GM21515 (cell line): ENCODE results near the gene CDADC1.
"Not testable (repeated sequence)": the region's sequence is repeated elsewhere in the genome, so short reads cannot be mapped to it uniquely, and the experiment has no call there.

Source experiments
- ATAC-seq: cut with Tn5 transposase; IDR thresholded peaks from one replicate; pipeline ENCODE4 v1.9.1; 2021; ENCODE audit not compliant: unreplicated experiment

Gene CDADC1

GRCh38 chr13:49310251-49310650, 62.5 kb downstream of the CDADC1 start:
- no peak for ATAC-seq

GRCh38 chr13:49311816-49312215, 64.1 kb downstream of the CDADC1 start:
- no peak for ATAC-seq

DNA sequence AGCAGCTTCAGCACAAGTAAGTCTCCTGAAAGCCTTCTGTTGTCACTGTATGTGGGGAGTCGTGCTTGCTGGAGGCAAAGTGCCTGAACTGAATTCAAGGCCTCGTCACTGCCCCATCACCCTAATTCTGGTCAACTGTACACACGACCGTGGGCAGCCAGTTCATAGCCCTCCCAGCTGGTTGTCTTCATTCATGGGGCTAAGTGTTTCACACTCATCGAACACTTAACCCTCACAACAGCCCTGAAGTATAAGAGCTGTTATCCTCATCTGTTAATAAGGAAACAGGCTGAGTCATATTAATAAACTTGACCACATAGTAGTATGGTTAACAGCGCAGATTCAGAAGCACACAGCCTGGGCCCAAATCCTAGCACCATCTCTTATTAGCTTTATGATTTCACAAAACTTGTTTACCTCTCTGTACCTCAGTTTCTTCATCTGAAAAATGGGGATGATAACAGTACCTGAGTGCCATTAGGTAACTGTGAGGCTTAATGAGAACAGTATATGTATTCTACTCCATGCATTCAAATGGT, 66.7 kb downstream of the CDADC1 start:
- ATAC-seq, result no peak

GRCh38 chr13:49315036-49315565, 67.4 kb downstream of the CDADC1 start:
- no peak for ATAC-seq

- no peak for ATAC-seq
Observed at GRCh38 chr13:49315756-49316482, 68.2 kb downstream of the CDADC1 start.

DNA sequence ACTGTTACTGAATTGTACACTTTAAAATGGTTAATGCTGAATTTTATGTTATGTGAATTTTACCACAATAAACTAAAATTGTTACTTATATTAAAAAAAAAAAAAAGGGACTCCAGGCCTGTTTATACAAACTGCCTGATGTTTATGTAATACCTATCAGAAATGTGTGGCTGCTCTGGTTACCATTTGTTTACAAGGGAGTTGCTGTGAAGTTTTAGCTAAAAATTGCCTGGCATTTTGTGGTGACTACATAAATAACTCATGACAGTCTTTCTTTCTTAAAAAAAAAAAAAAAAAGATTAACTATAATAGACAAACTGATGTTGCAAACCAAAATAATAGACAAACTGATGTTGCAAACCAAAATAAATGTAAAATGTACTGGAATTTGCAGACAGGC, 71.8 kb downstream of the CDADC1 start:
- no peak for ATAC-seq

GRCh38 chr13:49319951-49320350, 72.2 kb downstream of the CDADC1 start:
- no peak for ATAC-seq

DNA sequence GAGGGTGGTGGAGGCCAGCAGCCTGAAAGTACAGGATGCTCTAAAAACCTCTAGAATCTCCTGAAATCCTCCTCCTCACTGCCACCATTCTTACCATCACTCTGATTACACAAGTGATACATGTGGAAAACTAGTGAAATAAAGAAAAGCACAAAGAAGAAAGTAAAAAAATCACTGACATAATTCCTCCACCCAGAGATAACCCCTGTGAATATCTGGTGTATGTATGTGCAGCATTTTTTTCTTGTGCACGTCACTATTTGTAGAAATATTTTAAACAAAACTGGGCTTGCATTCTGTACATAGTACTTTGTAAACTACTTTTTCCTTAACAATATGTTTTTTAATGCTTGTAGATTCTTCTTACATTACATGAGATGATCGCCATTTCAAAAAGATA, 73.2 kb downstream of the CDADC1 start:
- ATAC-seq, result no peak

- ATAC-seq, result no peak
Observed at GRCh38 chr13:49322702-49323101, 75.0 kb downstream of the CDADC1 start.

- no peak for ATAC-seq
Observed at GRCh38 chr13:49323344-49323743, 75.6 kb downstream of the CDADC1 start.

GRCh38 chr13:49326222-49326917, 78.6 kb downstream of the CDADC1 start:
- no peak for ATAC-seq

- not testable (repeated sequence) for ATAC-seq
Observed at GRCh38 chr13:49327145-49327544, 79.4 kb downstream of the CDADC1 start.

GRCh38 chr13:49329831-49330545, 82.3 kb downstream of the CDADC1 start:
- no peak for ATAC-seq

GRCh38 chr13:49330546-49330864, 82.8 kb downstream of the CDADC1 start:
- no peak for ATAC-seq

GRCh38 chr13:49336655-49337054, 88.9 kb downstream of the CDADC1 start:
- no peak for ATAC-seq

- no peak for ATAC-seq
Observed at GRCh38 chr13:49340161-49340560, 92.4 kb downstream of the CDADC1 start.

DNA sequence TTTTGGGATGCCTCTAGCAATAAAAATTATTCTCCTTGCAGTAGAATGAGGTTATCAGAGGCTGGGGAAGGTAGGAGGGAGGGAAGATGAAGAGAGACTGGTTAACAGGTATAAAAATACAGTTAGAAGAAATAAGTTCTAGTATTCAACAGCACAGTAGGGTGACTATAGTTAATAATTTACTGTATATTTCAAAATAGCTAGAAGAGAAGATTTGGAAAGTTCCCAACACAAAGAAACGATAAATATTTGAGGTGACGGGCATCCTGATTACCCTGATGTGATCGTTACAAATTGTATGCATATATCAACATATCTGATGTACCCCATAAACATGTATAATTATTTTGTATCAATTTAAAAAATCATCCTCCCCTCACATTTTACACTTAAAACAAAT, 93.8 kb downstream of the CDADC1 start:
- no peak for ATAC-seq

DNA sequence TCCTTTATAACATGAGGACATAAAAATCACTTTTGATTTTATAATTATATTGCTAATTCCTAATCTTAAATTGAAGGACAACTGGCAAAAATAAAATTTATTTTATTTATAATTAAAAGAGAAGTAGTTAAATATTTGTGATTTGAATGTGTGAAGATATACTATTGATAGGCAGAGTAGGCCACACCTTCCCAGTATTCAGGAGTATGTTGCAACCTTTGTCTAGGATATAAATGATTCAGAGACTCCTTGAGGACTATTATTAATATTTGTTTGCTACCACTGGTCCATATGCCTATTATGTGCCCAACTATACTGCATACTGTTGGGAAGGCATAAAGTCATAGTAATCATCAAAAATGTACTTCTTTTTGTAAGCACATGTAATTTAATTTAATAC, 94.2 kb downstream of the CDADC1 start:
- no peak for ATAC-seq

DNA sequence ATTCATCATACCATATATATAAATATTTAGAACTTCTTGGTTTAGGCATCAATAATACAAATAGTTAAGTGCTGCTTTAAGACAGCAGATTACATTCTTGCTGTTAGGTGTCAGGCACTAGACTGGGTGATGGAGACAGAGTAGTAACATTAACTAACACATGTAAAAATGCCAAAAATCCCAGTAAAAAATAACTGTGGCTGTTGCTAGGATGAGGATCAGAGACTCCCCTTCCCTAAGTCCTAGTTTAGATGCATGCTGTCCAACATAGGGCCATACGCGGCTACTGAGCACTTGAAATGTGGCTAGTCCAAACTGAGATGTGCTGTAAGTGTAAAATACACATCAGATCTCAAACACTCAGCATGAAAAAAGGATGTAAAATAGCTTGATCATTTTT, 94.7 kb downstream of the CDADC1 start:
- no peak for ATAC-seq
